Measurements from ENCODE around the gene GBP3. TPM values are rescaled to one million over a fixed set of nuclear protein-coding genes. Genes with fewer than 3 reads are reported as not detected.

The GBP3 gene
- total and polyA plus RNA-seq, 2 experiments from 2014 or later: 0.13 TPM; not detected in 1

DNA sequence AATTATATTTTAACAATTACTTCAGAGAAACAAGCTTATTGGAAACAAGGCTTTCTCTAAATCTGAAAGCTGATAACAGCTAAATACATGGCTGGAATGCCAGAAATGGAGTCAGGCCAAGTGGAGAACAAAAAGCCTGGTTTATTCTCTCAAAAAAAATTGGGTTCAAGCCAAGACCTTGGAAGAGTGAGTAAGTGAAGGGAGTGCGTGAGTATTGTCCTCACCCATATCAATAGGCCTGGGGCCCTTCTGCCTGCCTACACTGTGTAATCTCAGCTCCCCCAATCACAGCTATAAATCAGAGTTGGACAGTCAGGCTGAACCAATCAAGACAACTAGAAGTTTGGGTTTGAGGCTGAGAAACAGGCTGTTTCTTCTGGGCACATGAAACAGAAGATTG lies 37.6 kb downstream of the GBP3 start:
- Histone ChIP-seq H3K27me3 (ENCODE audit: insufficient read depth) (no peaks in the 10 kb centered on the region), H3K27ac (ENCODE audit: low read depth) (peak overlapping the region; percentile 48; the same call in 1 of the 2 replicates), H3K4me1 (ENCODE audit: insufficient read depth) (peaks cover 16% of the 10 kb centered on the region), H3K79me2 (replicated peaks; ENCODE audit: insufficient read depth) (peaks cover 96% of the 10 kb centered on the region), H4K20me1 (replicated peaks; ENCODE audit: insufficient read depth) (peaks cover 30% of the 10 kb centered on the region), H3K9me2 (ENCODE audit: insufficient read depth) (no peaks in the 10 kb centered on the region), H3F3A (replicated peaks; ENCODE audit: low read depth) (no peaks in the 10 kb centered on the region), H3K4me3 (no peak overlapping the region), H3K36me3 (ENCODE audit: insufficient read depth) (peaks cover 18% of the 10 kb centered on the region; the same call in 1 of the 2 replicates), H2AFZ (no peak overlapping the region), H3K4me2 (peak overlapping the region; percentile 46; the same call in 1 of the 2 replicates)
- Mint-ChIP-seq H3K9me3 (no peaks in the 10 kb centered on the region; the same call in 1 of the 3 replicates), H3K4me3 (no peak overlapping the region), H3K36me3 (ENCODE audit: low read depth) (peaks cover 50% of the 10 kb centered on the region), H3K27ac (no peak overlapping the region), H3K27me3 (ENCODE audit: insufficient read depth, low read depth, poor library complexity) (peaks cover 4% of the 10 kb centered on the region), H3K4me1 (peaks cover 24% of the 10 kb centered on the region)
- no peak for DNase-seq (ENCODE audit: low spot score)
- TF ChIP-seq CREB1 (CRISPR knock-in tag; IDR thresholded peaks at IDR 0.05; ENCODE audit: low read depth) (no peak), ZNF331 (CRISPR knock-in tag; IDR thresholded peaks at IDR 0.05; ENCODE audit: low read depth) (no peak), ZNF114 (CRISPR knock-in tag; IDR thresholded peaks at IDR 0.05) (no peak), STAT1 (IDR thresholded peaks at IDR 0.05; ENCODE audit: unreplicated experiment) (no peak), ZNF462 (CRISPR knock-in tag; IDR thresholded peaks at IDR 0.05) (no peak), EZH2 (IDR thresholded peaks at IDR 0.05; ENCODE audit: low read depth, unreplicated experiment) (no peak), ETS1 (IDR thresholded peaks at IDR 0.05) (no peak), NANOG (IDR thresholded peaks at IDR 0.05; ENCODE audit: borderline replicate concordance) (no peak), JUNB (IDR thresholded peaks at IDR 0.05; ENCODE audit: unreplicated experiment) (no peak), EZH2phosphoT487 (IDR thresholded peaks at IDR 0.05; ENCODE audit: unreplicated experiment) (no peak), POLR2AphosphoS5 (IDR thresholded peaks at IDR 0.05; ENCODE audit: low read depth) (no peak)
- TF ChIP-seq, protein P1, sequence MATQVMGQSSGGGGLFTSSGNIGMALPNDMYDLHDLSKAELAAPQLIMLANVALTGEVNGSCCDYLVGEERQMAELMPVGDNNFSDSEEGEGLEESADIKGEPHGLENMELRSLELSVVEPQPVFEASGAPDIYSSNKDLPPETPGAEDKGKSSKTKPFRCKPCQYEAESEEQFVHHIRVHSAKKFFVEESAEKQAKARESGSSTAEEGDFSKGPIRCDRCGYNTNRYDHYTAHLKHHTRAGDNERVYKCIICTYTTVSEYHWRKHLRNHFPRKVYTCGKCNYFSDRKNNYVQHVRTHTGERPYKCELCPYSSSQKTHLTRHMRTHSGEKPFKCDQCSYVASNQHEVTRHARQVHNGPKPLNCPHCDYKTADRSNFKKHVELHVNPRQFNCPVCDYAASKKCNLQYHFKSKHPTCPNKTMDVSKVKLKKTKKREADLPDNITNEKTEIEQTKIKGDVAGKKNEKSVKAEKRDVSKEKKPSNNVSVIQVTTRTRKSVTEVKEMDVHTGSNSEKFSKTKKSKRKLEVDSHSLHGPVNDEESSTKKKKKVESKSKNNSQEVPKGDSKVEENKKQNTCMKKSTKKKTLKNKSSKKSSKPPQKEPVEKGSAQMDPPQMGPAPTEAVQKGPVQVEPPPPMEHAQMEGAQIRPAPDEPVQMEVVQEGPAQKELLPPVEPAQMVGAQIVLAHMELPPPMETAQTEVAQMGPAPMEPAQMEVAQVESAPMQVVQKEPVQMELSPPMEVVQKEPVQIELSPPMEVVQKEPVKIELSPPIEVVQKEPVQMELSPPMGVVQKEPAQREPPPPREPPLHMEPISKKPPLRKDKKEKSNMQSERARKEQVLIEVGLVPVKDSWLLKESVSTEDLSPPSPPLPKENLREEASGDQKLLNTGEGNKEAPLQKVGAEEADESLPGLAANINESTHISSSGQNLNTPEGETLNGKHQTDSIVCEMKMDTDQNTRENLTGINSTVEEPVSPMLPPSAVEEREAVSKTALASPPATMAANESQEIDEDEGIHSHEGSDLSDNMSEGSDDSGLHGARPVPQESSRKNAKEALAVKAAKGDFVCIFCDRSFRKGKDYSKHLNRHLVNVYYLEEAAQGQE (IDR thresholded peaks at IDR 0.05; ENCODE audit: unreplicated experiment): no peak
- TF ChIP-seq, protein P2, sequence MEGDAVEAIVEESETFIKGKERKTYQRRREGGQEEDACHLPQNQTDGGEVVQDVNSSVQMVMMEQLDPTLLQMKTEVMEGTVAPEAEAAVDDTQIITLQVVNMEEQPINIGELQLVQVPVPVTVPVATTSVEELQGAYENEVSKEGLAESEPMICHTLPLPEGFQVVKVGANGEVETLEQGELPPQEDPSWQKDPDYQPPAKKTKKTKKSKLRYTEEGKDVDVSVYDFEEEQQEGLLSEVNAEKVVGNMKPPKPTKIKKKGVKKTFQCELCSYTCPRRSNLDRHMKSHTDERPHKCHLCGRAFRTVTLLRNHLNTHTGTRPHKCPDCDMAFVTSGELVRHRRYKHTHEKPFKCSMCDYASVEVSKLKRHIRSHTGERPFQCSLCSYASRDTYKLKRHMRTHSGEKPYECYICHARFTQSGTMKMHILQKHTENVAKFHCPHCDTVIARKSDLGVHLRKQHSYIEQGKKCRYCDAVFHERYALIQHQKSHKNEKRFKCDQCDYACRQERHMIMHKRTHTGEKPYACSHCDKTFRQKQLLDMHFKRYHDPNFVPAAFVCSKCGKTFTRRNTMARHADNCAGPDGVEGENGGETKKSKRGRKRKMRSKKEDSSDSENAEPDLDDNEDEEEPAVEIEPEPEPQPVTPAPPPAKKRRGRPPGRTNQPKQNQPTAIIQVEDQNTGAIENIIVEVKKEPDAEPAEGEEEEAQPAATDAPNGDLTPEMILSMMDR (conservative IDR thresholded peaks at IDR 0.05; ENCODE audit: low read depth in 2 of 2): no peak
- peak; percentile 44; the same call in 1 of the 3 replicates for ATAC-seq
